NOMO-1 (cell line): ENCODE results near the gene SLC25A27.
"Not testable (repeated sequence)": the region's sequence is repeated elsewhere in the genome, so short reads cannot be mapped to it uniquely, and the experiment has no call there.

Experiments
- DNase-seq, 2 experiments: peaks; one replicate each; lab custom pipeline; 2025; ENCODE audit not compliant: unreplicated experiment in 2 of 2; lab: John Stamatoyannopoulos, UW

The SLC25A27 gene

DNA sequence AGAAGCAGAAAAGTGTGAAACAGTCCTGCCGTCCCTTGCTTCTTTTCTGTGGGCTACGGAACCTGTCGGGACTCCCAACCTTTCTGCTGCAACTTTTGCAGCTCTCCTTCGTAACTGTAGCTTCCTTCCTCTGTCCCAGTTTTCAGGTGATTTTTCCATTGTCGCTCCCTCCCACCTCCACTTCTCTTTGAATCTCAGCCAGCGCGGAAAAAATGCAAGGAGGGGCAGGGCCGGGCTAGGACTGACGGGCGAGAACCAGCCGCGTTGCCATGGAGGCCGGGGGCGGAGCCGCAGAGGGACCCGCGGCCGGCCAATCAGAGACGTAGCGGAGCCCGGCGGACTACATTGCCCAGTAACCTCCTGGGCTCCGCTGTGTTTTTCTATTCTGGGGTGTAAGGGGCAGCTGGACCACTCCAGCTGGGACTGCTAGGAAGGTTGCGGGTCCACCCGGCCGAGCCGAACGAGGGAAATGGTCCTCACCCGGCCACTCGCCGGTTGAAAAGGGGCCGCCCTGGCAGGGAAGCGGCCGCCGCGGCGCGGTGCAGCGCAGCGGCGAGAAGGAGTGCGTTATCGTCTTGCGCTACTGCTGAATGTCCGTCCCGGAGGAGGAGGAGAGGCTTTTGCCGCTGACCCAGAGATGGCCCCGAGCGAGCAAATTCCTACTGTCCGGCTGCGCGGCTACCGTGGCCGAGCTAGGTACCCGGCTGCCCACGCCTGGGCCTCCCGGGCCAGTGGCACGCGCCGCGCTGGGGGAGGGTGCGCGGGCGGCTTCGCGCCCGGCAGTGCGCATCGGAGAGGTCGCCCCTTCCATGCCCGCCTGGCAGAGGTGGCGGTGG, at the start of gene SLC25A27, which contains the start of gene CYP39A1:
SLC25A27 (plus strand) TSS at position 373 of the 836 bp plus-strand sequence; CDS start at position 591, 218 bp downstream.
CYP39A1 (minus strand) TSS at position 216 of the 836 bp plus-strand sequence. CDS start 236 bp downstream, outside the sequence.
- DNase-seq = peak; percentile 82 to 84

- no peak for DNase-seq
These were observed 47.5 kb upstream of the SLC25A27 start for GRCh38 chr6:46605091-46605797.

DNA sequence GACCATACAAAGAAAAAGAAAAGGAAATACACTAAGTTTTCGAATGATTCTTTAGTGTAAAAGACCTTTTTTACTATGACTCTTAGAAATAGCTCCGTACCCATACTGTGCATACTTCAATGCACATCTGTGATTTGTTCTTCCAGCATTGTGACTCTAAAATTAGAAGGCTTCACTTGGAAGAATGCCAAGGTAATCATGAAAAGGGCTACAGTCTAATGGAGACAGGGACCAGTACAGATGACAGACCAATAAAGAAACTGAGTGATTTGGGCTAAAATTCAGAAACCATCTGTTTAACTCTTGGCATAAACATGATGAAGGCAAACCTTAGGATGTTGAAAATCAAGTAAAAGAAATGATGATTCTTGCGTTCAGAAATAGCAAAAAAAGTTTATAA, 46.4 kb upstream of the SLC25A27 start:
- no peak for DNase-seq

DNA sequence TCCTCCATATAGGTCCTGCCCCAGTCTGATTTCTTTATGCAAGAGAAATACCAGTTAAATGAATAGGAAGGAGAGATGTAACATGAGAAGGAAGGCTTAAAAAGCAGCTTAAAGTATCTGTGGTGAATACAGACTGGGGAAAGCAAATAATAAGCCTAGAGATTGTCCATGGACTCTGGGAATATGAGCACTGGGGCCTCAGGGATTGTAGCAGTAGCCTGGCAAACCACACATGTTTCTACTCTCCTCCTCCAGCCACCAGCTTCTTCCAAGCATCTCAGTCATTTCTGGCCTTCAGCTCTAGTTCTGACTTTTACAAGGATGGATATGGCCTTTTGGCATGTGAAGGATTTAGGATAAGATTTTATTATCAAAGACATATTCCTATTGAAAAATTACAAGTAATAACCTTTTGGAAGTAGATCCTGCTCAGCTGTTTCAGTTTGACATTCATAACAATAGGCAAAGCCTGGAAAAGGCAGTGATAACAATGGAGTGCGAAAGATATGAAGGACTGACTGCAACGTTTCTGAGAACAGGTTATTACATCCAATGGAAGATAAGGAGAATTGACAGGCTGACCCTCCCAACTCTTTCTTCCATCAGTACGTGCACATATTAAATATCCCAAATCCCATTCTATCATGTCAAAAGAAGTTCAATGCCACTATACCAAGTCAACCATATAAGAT, 41.8 kb upstream of the SLC25A27 start:
- no peak for DNase-seq

GRCh38 chr6:46612645-46613044, 40.1 kb upstream of the SLC25A27 start:
- DNase-seq = no peak

DNA sequence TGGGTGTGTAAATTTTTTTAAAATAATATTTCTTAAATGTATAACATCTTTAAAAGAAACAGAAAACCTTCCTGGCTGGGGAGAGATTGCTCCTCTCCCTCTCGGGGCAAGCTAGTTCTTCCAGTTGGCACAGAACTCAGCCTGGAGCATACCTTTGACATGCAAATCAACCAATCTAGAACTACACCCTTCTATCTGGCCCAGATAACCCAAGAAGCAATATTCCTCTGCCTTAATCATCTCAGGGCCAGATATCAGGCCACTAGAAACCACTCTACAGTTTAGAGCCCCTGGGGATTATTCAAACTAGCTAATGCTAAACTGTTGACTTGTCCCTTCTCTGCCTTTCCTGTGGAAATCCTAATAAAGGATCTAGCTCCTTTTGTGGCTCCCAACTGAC, 34.0 kb upstream of the SLC25A27 start:
- no peak for DNase-seq

- DNase-seq = peak in 1 of 2 experiments; percentile 58
These were observed 26.4 kb upstream of the SLC25A27 start for GRCh38 chr6:46626228-46626909.

DNA sequence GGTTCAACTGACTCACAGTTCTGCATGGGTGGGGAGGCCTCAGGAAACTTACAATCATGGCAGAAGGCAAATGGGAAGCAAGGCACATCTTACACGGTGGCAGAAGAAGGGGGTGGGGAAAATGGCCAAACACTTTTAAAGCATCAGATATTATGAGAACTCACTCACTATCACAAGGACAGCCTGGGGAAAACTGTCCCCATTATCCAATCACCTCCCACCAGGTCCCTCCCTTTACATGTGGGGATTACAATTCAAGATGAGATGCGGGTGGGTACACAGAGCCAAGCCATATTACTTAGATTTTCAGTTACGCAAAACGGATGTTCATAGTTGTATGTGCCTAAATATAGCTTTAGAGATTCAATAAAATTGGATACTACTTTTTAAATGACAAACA, 25.8 kb upstream of the SLC25A27 start:
- no peak for DNase-seq

GRCh38 chr6:46628498-46628897, 24.3 kb upstream of the SLC25A27 start:
- DNase-seq = no peak

DNA sequence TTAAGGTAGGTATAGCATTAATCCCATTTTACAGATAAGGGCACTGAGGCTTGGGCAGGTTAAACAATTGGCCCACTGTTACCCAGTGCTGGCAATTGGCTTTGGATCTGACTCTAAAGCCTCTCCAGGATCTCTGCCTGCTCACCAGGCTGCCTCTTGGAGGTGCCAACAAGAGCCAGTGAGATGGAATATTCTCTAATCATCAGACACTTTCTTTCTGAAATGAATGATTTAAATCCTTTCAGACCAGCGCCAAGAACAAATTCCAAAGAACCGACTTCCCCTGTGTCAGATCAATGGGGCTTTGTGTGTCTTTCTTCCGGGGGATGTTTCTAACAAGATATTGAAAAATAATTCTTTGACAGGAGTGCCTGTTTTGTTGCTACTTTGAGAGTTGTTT, 23.8 kb upstream of the SLC25A27 start:
- DNase-seq = no peak

DNA sequence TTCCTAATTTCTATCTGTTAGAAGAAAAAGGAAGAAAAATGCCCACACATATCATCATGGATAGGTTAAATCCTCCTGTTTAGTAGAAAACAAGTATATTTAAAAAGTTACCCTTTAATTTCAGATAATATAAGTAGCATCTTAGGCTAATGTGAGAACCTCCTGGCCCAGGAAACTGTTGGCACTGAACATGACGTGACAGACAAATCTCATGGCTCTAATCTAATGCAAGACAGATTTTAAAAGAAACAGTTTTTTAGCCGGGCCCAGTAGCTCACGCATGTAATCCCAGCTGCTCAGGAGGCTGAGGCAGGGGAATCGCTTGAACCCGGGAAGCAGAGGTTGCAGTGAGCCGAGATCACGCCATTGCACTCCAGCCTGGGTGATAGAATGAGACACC, 23.1 kb upstream of the SLC25A27 start:
- no peak for DNase-seq

DNA sequence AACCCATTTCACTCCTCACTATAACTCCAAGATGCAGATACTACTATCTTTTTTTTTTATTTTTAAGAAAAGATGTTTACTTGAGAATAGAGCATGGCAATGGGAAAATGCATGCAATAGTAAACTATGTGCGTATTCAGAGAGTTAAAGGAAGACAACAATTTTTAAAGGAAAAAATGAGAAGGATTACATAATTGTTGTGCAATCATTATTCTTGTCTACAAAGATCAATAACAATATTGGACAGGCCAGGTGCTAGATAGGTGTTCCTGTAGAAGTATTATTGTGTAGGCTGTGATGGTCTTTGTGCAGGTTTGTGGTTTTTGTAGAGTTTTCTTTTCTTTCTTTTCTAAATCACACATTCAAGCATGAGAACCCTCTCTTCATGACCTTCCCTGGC, 20.7 kb upstream of the SLC25A27 start:
- DNase-seq = no peak

DNA sequence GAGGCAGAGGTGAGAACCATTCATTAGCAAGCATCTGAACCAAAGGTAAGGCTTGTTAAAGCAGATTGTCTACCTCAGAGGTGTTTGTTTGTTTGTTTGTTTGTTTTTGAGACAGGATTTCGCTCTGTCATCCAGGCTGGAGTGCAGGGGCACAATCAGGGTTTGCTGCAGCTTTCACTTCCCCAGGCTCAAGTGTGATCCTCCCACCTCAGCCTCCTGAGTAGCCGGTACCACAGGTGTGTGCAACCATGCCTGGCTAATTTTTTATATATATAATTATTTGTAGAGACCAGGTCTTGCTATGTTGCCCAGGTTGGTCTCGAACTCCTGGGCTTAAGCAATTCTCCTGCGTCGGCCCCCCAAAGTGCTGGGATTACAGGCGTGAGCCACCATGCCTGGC, 17.3 kb upstream of the SLC25A27 start:
- DNase-seq = no peak

GRCh38 chr6:46637145-46637544, 15.6 kb upstream of the SLC25A27 start:
- no peak for DNase-seq

GRCh38 chr6:46637933-46638332, 14.8 kb upstream of the SLC25A27 start:
- no peak for DNase-seq

DNA sequence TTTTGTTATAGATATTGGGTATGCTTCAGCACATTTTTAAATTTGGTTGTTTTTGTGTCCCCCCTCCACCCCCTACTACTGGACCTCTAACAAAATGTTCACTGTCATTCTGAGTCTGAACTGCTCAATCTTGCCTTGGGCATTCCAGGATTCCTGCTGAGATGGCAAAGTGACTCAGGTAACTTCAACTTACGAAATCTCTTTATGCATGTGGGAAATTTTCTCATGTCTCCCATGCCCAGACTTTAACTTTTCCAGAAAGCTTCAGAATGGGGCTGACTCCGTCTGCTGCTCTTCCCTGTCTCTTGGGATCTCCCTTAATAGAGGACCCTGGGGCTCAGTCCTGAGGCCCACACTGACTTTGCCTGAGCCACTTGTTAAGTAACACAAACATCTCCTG, 14.1 kb upstream of the SLC25A27 start:
- DNase-seq = no peak

DNA sequence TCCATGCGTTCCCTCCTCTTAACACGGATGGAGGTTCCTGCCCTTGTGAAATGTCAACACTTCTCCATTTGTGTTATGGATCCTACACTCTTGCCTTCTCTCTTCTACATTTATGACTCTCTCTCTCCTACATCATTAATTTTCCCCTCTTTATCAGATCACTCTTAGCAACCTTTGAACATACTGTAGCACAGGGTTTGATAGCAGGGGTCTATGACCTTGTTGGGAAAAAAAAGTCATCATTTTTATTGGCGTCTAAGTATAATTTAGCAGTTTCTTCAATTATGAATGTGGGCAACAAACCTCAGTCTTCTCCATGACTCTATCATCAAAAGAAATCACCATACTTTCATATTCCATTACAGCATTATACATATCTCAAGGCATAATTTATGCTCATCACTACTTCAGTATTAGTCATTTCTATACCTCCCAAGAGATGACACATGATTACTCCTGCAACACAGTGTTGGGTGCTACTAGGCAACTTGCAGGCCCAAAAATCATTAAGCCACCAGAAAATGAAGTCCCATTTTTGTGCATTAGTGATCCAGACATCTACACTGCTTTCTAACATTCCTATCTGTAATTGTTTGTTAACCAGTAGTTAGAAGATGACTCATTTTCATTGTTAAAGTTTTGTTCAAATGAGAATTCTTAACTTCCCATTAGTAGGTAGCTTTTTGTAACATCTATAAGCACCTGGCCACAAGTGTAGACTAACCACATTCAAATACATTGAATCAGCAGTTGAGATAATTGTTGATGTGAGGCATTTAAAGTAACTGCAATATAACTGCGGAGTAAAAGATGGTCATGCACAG, 9.6 kb upstream of the SLC25A27 start:
- DNase-seq = no peak

- DNase-seq = no peak
These were observed 7.5 kb upstream of the SLC25A27 start for GRCh38 chr6:46645265-46645664.

GRCh38 chr6:46648108-46648507, 4.7 kb upstream of the SLC25A27 start:
- DNase-seq = not testable (repeated sequence)
